Transverse colon (tissue), 4 donors: ENCODE data around the gene MVP.

Source experiments
- CTCF ChIP-seq, 5 experiments: fragments of 200-600 bp in 3 of 5; fragments of 450-650 bp in 2 of 5; sonication (generic) in 3 of 5; IDR thresholded peaks; 1 replicate in 2 of 5; 2 replicates in 3 of 5; pipeline ENCODE4 v1.5.1; 2016 to 2017; ENCODE audit warnings: antibody characterized with exemption in 5 of 5, inconsistent platforms in 3 of 5, mild to moderate bottlenecking in 2 of 5, moderate library complexity in 1 of 5
- EP300 ChIP-seq: sonication (generic); formaldehyde crosslinking; IDR thresholded peaks from one replicate; pipeline ENCODE4 v1.6.1; 2017; ENCODE audit warnings: antibody characterized with exemption, low read depth
- POLR2A ChIP-seq: fragments of 450-650 bp; IDR thresholded peaks from one replicate; pipeline ENCODE4 v1.6.1; 2016; ENCODE audit warnings: antibody characterized with exemption, mild to moderate bottlenecking, moderate library complexity
- POLR2AphosphoS5 ChIP-seq, 3 donors: sonication (generic); formaldehyde crosslinking; IDR thresholded peaks; one replicate each; pipeline ENCODE4 v1.6.1; 2016; ENCODE audit warnings: antibody characterized with exemption in 3 of 3

- TF ChIP-seq CTCF (IDR thresholded peaks at IDR 0.05) (peak; percentile 42 to 75 (median 61)), POLR2A (no peak), EP300 (no peak), POLR2AphosphoS5 (IDR thresholded peaks at IDR 0.05) (no peak)
Measured at GRCh38 chr16:29784901-29785500, 35.3 kb upstream of the MVP start.
